ENCODE results near the gene SPTBN4. TPM values are rescaled to one million over a fixed set of nuclear protein-coding genes. Genes with fewer than 3 reads are reported as not detected.

The SPTBN4 gene
- 3.5 TPM for polyA plus RNA-seq (2012; ENCODE audit: missing spikeins)

DNA sequence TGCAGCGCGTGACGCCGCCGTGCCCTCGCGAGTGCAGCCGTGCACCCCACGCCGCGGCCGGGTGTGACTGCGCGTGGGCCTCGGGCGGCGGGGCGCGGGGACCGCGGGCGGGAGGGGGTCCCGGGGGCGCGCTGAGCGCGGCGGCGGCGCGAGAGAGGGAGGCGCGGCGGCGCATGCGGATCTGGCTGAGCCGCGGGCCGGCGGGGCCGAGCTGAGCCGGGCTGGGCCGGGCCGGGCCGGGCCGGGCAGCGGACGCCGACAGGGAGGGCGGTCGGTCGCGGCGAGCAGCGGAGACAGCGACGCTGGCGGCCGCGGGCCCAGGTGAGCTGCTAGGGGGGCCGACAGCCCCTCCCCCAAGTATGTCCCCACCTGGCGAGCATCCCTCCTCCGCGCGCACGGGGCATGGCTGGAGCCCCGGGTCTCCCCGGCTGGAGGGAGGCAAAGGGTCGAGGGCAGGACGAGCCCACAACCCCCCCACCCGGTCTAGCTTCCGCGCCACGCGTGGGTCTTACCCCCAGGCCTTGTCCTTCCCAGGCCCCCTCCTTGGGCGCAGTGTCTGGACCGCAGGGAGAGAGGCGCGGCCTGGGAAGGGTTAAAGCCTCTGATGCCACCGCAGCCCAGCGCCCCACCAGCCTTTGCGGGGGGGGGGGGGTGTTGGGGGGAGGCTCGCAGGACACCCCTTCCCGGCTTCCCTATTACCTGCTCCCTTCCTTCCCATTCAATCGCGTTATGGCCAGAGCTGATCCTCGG lies at the start of gene SPTBN4:
Gene SPTBN4 (plus strand): TSS at position 17 of the 750 bp plus-strand sequence. CDS start 5,621 bp downstream, outside the sequence.
- no peak for DNase-seq (ENCODE audit: insufficient read length)
- FAIRE-seq = no peak
- TF ChIP-seq POLR2AphosphoS5 (IDR thresholded peaks at IDR 0.05; ENCODE audit: low read depth, low read length) (no peak), TAF1 (IDR thresholded peaks at IDR 0.05; ENCODE audit: borderline replicate concordance, low read depth, low read length) (no peak), POLR2A (IDR thresholded peaks at IDR 0.05; ENCODE audit: low read depth, low read length) (no peak)

DNA sequence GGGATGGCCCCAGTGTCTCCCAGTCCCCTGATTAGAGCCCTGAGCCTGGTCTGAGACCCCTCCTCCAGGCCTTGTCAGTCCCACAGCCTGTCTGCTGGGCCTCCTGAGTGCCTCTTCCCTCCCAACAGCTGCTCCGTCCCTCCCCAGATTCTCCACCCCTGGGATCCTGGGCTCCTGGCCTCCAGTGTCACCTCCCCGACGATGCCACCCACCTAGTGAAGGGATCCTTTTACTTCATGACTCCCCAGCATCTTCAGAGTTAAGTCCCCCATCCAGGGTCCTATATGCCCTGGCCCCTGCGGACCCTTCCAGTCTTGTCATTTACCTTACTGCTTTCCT lies 49.2 kb upstream of the SPTBN4 start:
- TF ChIP-seq POLR2A (IDR thresholded peaks at IDR 0.05; ENCODE audit: low read depth, low read length) (no peak), TAF1 (IDR thresholded peaks at IDR 0.05; ENCODE audit: borderline replicate concordance, low read depth, low read length) (no peak), POLR2AphosphoS5 (IDR thresholded peaks at IDR 0.05; ENCODE audit: low read depth, low read length) (no peak)
- no peak for DNase-seq (ENCODE audit: insufficient read length)
- no peak for FAIRE-seq

DNA sequence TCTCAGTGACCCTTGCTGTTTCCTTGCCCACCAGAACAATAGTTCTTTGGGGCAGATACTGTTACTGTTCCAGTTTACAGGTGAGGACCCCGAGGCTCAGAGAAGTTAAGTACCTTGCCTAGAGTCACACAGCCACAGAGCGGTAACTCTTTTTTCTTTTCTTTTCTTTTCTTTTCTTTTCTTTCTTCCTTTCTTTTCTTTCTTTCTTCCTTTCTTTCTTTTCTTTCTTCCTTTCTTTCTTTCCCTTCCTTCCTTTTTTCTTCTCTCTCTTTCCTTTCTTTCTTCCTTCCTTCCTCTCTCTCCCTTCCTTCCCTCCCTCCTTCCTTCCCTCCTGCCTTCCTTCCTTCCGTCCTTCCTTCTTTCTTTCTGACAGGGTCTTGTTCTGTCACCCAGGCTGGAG lies 48.8 kb upstream of the SPTBN4 start:
- DNase-seq (ENCODE audit: insufficient read length) (no peak), FAIRE-seq (no peak)
- TF ChIP-seq TAF1 (IDR thresholded peaks at IDR 0.05; ENCODE audit: borderline replicate concordance, low read depth, low read length) (no peak), POLR2A (IDR thresholded peaks at IDR 0.05; ENCODE audit: low read depth, low read length) (no peak), POLR2AphosphoS5 (IDR thresholded peaks at IDR 0.05; ENCODE audit: low read depth, low read length) (no peak)

DNA sequence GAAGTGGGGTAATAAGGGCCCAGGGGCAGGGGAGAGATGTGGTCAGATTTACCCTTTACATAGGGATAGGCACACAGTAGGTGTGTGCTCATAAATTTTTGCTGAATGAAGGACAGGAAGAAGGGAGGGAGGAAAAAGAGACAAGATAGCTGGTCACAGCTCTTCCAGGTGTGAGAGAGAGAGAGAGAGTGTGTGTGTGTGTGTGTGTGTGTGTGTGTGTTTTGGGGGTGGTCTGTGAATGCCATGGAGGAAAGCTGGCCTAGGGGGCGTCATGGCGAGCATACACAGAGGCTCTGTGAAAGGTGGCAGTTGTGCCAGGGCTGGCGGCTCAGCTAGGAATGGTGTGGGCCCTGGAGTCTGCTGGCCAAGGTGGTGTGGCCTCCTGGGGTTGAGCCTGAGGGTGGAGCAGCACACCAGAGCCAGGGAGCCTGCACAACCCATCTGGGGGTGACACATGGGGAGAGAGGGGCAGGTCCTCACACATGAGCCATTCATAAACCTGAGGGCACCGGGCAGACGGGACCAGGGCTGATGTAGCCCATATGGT lies 47.7 kb upstream of the SPTBN4 start:
- TF ChIP-seq POLR2A (IDR thresholded peaks at IDR 0.05; ENCODE audit: low read depth, low read length) (no peak), TAF1 (IDR thresholded peaks at IDR 0.05; ENCODE audit: borderline replicate concordance, low read depth, low read length) (no peak), POLR2AphosphoS5 (IDR thresholded peaks at IDR 0.05; ENCODE audit: low read depth, low read length) (no peak)
- FAIRE-seq (no peak), DNase-seq (ENCODE audit: insufficient read length) (no peak)

DNA sequence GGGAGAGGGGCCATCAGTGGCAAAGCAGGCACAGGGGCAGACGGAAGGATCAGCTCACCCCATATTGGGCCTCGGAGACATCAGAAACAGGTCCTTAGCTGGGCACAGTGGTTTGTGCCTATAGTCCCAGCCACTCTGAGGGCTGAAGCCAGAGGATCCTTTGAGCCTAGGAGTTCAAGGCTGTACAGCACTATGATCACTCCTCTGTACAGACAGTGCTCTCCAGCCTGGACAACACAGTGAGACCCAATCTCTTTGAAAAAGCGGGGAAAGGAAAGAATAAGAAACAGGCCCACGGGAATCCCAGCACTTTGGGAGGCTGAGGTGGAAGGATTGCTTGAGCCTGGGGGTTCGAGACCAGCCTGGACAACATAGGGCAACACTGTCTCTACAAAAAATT lies 47.0 kb upstream of the SPTBN4 start:
- no peak for TF ChIP-seq POLR2A (IDR thresholded peaks at IDR 0.05; ENCODE audit: low read depth, low read length)
- no peak for FAIRE-seq
- DNase-seq (ENCODE audit: insufficient read length) = no peak

DNA sequence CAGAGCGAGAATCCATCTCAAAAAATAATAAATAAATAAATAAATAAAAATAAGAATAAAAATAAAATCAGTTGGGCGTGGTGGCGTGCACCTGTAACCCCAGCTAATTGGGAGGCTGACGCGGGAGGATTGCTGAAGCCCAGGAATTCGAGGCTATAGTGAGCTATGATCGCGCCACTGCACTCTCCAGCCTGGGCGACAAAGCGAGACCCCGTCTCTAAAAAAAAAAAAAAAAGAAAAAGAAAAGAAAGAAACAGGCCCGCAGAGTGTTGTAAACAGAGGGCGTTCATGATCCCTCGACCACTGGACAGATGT lies 46.4 kb upstream of the SPTBN4 start:
- no peak for TF ChIP-seq POLR2AphosphoS5 (IDR thresholded peaks at IDR 0.05; ENCODE audit: low read depth, low read length)
- FAIRE-seq (no peak), DNase-seq (ENCODE audit: insufficient read length) (no peak)

DNA sequence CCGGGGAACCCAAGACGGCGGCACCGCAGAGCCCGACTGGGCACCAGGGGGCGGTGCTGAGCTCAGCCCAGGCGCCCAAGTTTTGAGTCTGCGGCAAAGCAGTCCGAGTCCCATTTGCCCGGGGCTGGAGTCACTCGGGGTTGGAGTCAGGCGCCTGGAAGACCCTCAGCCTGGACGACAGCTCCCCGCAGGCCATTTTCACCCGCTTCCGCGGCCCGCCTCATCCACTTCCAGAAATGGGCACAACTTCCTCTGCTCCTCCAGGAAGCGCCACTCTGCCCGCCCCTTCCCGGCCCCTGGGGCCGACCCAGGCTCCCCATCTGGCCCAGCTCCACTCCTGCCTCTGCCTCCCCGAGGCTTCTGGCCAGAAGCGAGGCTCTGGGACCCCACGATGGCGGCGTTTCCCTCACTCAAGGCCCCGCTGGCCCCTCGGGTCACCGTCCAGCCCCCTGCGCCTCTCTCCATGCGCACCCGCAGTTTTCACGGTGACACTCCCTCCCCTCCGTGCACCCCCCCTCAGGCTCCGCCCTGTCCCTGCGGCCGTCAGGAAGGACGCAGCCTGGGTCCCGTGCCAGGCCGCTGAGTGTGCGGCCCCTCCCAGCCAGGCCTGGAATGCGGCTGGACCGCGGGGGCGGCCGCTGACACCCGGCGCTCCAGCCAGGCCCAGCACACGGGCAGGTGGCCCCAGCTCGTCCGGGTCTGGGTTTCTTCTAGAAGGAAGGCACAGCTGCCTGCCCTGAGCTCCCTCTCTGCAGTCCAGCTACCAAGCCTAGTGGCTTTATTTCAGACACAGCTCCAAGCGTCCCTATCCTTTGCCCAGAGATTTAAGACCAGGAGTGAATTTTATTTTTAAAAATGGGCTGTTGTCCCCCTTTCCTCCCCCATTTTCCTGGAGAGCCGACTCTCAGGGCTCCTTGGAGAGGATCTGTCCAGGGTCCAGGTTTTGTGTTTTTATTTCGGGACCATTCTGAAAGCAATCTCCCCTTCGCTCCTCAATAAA lies 45.7 kb upstream of the SPTBN4 start:
- peak; percentile 78 for FAIRE-seq

DNA sequence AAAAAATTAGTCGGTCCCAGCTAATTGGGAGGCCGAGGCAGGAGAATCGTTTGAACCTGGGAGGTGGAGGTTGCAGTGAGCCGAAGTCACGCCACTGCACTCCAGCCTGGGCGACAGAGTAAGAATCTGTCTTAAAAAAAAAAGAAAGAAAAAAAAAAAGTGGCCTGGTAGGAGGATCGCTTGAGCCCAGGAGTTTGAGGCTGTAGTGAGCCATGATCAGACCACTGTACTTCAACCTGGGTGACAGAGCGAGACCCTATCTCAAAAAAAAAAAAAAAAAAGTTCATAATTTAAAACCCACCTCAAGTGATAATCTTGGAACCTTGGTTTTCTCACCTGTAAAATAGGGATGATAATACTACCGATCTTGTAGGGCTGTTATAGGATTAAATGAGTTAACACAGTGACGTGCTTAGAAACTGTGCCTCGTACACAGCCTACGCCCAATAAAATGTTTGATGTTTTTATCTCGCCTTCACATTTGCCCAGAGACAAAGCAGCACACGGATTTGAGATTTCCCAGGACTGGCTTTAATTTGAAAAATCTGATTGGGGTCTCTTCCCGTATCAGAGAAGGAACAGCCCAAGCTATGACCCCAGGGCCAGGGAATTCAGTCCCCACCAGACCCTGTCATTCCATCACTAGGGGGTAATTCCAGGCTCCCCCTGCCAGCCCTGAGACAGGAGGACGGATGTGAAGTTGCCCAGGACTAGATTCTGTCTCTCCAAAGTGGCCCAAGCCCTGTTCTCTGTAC lies 44.6 kb upstream of the SPTBN4 start:
- no peak for TF ChIP-seq TAF1 (IDR thresholded peaks at IDR 0.05; ENCODE audit: borderline replicate concordance, low read depth, low read length)
- TF ChIP-seq POLR2A (IDR thresholded peaks at IDR 0.05; ENCODE audit: low read depth, low read length) = no peak
- no peak for TF ChIP-seq POLR2AphosphoS5 (IDR thresholded peaks at IDR 0.05; ENCODE audit: low read depth, low read length)
- FAIRE-seq (no peak), DNase-seq (ENCODE audit: insufficient read length) (no peak)

More for the DNA sequence above, 45.7 kb upstream of the SPTBN4 start:
- DNase-seq (ENCODE audit: insufficient read length) = peak; percentile 72
- TF ChIP-seq POLR2AphosphoS5 (IDR thresholded peaks at IDR 0.05; ENCODE audit: low read depth, low read length) (peak; percentile 76), TAF1 (IDR thresholded peaks at IDR 0.05; ENCODE audit: borderline replicate concordance, low read depth, low read length) (peak; percentile 40; the same call in 1 of the 2 replicates), POLR2A (IDR thresholded peaks at IDR 0.05; ENCODE audit: low read depth, low read length) (peak; percentile 84; the same call in 1 of the 2 replicates)

DNA sequence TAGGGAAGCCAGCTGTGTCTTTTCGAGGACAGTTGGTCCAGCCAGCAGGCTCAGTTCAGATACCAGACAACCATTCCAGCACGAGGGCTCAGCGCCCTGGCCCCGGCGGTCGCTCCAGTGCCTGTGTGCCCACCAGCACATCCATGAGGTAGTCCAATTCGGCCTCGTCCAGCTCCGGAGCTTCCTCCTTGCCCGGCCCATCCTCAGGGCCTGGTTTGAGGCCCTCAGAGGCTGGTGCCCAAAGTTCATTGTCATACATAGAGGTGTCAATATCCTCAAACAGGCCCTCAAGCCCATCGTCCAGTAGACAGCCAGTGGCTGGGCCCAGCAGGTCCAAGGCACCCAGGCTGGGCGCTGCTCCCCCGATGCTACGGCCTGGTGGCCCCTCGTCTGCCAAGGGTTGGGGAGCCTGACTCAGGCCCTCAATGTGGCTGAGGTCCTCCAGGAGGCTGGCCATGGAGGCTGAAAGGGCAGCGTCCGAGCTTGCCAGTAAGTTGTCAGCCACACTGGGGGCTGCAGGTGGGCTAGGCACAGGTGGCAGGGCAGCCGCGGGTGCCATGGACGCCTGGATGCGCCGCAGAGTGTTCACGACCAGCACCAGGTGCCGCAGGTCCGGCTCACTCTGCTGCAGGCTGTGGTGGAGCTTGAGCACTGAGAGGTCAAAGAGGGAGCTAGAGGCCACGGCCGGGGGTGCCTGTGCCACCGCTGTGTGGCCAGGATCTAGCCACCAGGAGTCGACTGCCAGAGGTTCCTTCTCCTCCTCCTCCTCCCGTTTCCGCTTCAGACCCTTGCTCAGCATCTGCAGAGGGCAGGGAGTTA lies 43.8 kb upstream of the SPTBN4 start:
- DNase-seq (ENCODE audit: insufficient read length) (no peak), FAIRE-seq (no peak)
- TF ChIP-seq POLR2A (IDR thresholded peaks at IDR 0.05; ENCODE audit: low read depth, low read length) (0 out of 2 replicates have a peak, but pooled peaks have one; percentile 13), POLR2AphosphoS5 (IDR thresholded peaks at IDR 0.05; ENCODE audit: low read depth, low read length) (no peak), TAF1 (IDR thresholded peaks at IDR 0.05; ENCODE audit: borderline replicate concordance, low read depth, low read length) (no peak)

DNA sequence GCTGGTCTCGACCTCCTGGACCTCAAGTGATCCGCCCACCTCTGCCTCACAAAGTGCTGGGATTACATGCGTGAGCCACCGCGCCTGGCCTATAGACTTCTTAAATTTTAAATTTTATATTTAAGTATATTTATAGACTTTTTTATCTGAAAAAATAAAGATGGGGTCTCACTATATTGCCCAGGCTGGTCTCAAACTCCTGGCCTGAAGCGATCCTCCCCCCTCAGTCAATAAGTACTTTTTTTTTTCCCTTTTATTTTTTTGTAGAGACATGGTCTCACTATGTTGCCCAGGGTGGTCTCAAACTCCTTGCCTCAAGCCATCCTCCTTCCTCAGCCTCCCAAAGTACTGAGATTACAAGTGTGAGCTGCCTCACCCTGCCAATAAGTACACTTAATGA lies 42.9 kb upstream of the SPTBN4 start:
- FAIRE-seq (no peak), DNase-seq (ENCODE audit: insufficient read length) (no peak)
- TF ChIP-seq POLR2A (IDR thresholded peaks at IDR 0.05; ENCODE audit: low read depth, low read length) (no peak), TAF1 (IDR thresholded peaks at IDR 0.05; ENCODE audit: borderline replicate concordance, low read depth, low read length) (no peak), POLR2AphosphoS5 (IDR thresholded peaks at IDR 0.05; ENCODE audit: low read depth, low read length) (no peak)
